Activated CD8-positive, alpha-beta memory T cell treated with anti-CD3 and anti-CD28 coated beads, Interleukin-2, amount 10 ng/mL, durations not matched to agents 7 days and 5 days (primary cell): ENCODE measurements around the gene FOS. TPM values are rescaled to one million over a fixed set of nuclear protein-coding genes. Genes with fewer than 3 reads are reported as not detected.

Experiments
- ATAC-seq: fragments of 150-1000 bp; cut with Tn5 transposase; one replicate; pipeline ENCODE4 v1.10.0; 2021; ENCODE audit warnings: moderate library complexity
- CTCF ChIA-PET: fragments of 350-600 bp; sonication (Branson Sonifier 250); formaldehyde crosslinking; loops from one replicate; lab custom pipeline; 2021; ENCODE audit warnings: antibody characterized with exemption; lab: Charles Lee
- DNase-seq: peaks from one replicate; pipeline ENCODE4 v3.0.0-alpha.2; 2020
- H3K27ac Mint-ChIP-seq: one replicate; pipeline ENCODE4 v1.8.0; 2021; ENCODE audit warnings: mild to moderate bottlenecking, mixed read lengths
- H3K27me3 Mint-ChIP-seq: one replicate; pipeline ENCODE4 v1.8.0; 2021; ENCODE audit warnings: mixed read lengths
- H3K36me3 Mint-ChIP-seq: one replicate; pipeline ENCODE4 v1.8.0; 2021; ENCODE audit warnings: mild to moderate bottlenecking, mixed read lengths
- H3K4me1 Mint-ChIP-seq: one replicate; pipeline ENCODE4 v1.8.0; 2021; ENCODE audit warnings: mixed read lengths
- H3K4me3 Mint-ChIP-seq: one replicate; pipeline ENCODE4 v1.8.0; 2021; ENCODE audit warnings: mild to moderate bottlenecking, moderate library complexity, mixed read lengths
- H3K9me3 Mint-ChIP-seq: one replicate; pipeline ENCODE4 v1.8.0; 2022; ENCODE audit warnings: low read depth, mixed read lengths
- total RNA-seq, 2 experiments: library from RNA; stranded (reverse); gene quantifications; one replicate each; pipeline ENCODE4 v1.2.3, GENCODE V29; 2021

FOS gene
- total RNA-seq, 2 experiments from 2014 or later, result 6.9 to 78.6 TPM

DNA sequence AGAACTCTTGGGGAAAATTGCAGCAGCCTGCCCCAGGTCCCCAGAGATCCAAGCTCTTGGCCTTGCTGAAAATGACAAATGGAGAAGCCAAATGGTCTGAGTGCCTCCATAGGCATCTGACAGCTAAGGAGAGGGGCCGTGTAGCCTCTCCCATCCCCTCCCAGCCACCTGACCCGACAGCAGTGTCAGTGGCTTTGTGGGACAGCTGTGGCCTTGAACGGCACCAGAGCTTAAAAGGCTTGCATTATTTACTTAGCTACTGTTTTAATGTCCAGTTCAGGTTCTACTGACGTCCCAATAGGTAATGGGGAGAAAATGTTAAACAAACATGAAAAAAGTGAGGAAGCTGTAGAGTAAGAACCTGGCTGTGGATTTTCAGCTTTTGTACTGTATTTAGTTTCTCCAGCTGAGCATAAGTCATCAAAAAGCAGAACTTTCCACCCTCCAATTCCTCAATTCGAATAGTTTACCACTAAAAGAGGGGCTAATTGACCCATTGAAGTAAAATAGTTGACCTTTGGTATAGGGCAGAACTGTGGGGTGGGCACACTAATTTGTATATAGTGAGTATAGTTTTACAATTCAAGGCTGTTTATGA lies 50.0 kb downstream of the FOS start:
- Mint-ChIP-seq H3K36me3 (no peaks in the 10 kb centered on the region), H3K9me3 (no peaks in the 10 kb centered on the region), H3K4me1 (peaks cover 13% of the 10 kb centered on the region), H3K27me3 (peaks cover 9% of the 10 kb centered on the region), H3K4me3 (no peak overlapping the region), H3K27ac (no peak overlapping the region)
- no peak for DNase-seq
- ATAC-seq, result no peak
- CTCF ChIA-PET, result interaction anchor here (1.0 to 1.6 kb wide), 4 partner anchors 24 to 232 kb away, joined by 3 to 8 read pairs (median 4); no protein-coding TSS in a partner anchor

DNA sequence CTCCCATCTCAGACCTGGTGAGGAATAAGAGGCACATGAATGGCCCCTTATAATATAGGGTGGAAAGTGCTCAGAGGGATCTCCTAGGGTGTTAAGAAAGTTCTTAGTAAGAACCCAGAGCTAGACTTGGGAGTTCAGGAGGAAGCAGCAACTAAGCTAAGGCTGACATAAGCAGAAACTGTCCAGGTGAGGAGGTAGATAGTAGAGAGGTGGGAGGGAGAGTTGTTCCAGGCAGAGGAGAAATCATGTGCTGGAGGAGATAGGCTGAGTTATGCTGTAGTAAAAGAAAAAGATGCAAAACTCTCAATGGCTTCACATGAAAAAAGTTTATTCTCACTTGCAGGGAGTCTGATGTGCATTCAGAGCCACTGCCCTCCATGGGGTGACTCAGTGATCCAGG lies 50.7 kb downstream of the FOS start:
- H3K27me3 Mint-ChIP-seq, result peaks cover 8% of the 10 kb centered on the region
- peaks cover 21% of the 10 kb centered on the region for H3K4me1 Mint-ChIP-seq
- H3K36me3 Mint-ChIP-seq, result no peaks in the 10 kb centered on the region
- no peaks in the 10 kb centered on the region for H3K9me3 Mint-ChIP-seq
- H3K4me3 Mint-ChIP-seq, result no peak overlapping the region
- ATAC-seq, result no peak
- no peak for DNase-seq
- CTCF ChIA-PET, result interaction anchor here (1.0 to 1.2 kb wide), 3 partner anchors 25 to 232 kb away, joined by 3 to 5 read pairs (median 3); no protein-coding TSS in a partner anchor
- no peak overlapping the region for H3K27ac Mint-ChIP-seq

DNA sequence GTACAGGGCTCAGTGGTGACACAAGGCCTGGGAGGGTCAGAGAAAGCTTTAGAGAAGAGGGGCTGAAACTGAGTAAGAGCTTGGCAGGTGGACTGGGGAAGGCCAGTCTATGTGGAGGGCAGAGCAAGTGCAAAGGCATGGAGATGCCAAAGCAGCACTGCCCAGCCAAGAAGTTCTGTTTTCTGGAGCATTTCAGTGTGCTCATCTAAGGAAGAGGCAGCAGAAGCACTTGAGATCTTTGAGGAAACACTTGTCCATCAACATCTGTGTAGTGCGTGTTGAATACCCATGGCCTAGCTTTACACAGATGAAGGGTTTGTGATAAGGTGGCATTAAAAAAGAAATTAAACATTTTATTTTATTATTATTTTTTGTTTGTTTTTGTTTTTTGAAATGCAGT lies 52.8 kb downstream of the FOS start:
- no peak overlapping the region for H3K4me3 Mint-ChIP-seq
- peaks cover under 1% of the 10 kb centered on the region for H3K9me3 Mint-ChIP-seq
- ATAC-seq (no peak), DNase-seq (no peak)
- H3K4me1 Mint-ChIP-seq, result peaks cover 30% of the 10 kb centered on the region
- H3K27me3 Mint-ChIP-seq, result peaks cover 4% of the 10 kb centered on the region
- no peaks in the 10 kb centered on the region for H3K36me3 Mint-ChIP-seq
- no peak overlapping the region for H3K27ac Mint-ChIP-seq
- CTCF ChIA-PET, result no interaction called here

Other genes with a start within 250 kb of the FOS start
- gene MLH3, start 227.4 kb upstream of the FOS start, total RNA-seq, result 10 to 100 TPM; 15.1 to 16.2 TPM
- gene ACYP1, start 214.8 kb upstream of the FOS start, total RNA-seq, result 10 to 100 TPM; 45.2 to 59.5 TPM
- 1 to 10 TPM; 2.8 to 2.9 TPM for gene ZC2HC1C, start 209.2 kb upstream of the FOS start, total RNA-seq
- gene NEK9, start 151.8 kb upstream of the FOS start, total RNA-seq, result 10 to 100 TPM; 83.0 to 86.4 TPM
- 100 to 1,000 TPM; 129 to 166 TPM for gene TMED10, start 102.2 kb upstream of the FOS start, total RNA-seq
- 1 to 10 TPM in 1 of 2 experiments, under 1 TPM in 1; 0.75 to 1.1 TPM for gene JDP2, start 149.2 kb downstream of the FOS start, total RNA-seq
- 10 to 100 TPM; 74.6 to 81.3 TPM for gene BATF, start 243.6 kb downstream of the FOS start, total RNA-seq